K562 (cell line): ENCODE results near the gene DHDDS. TPM values are rescaled to one million over a fixed set of nuclear protein-coding genes. Genes with fewer than 3 reads are reported as not detected.

Source experiments
- CBX5 ChIP-seq: IDR thresholded peaks from 2 replicates; pipeline ENCODE4 v1.6.1; 2014; ENCODE audit warnings: low read depth, borderline replicate concordance
- MITF ChIP-seq: IDR thresholded peaks from 2 replicates; pipeline ENCODE4 v1.6.1; 2014; ENCODE audit warnings: antibody characterized with exemption
- NCOR1 ChIP-seq: fragments of 450-650 bp; IDR thresholded peaks from 2 replicates; pipeline ENCODE4 v1.6.1; 2016; ENCODE audit warnings: mild to moderate bottlenecking, moderate library complexity
- RFX1 ChIP-seq: fragments of 450-650 bp; IDR thresholded peaks from 2 replicates; pipeline ENCODE4 v1.6.1; 2016; ENCODE audit warnings: mild to moderate bottlenecking, moderate library complexity
- STAT6 ChIP-seq: sonication (generic); formaldehyde crosslinking; IDR thresholded peaks from 2 replicates; pipeline ENCODE4 v1.8.1; 2023; ENCODE audit warnings: mild to moderate bottlenecking, missing genetic modification reagents
- TSC22D4 ChIP-seq: fragments of 450-650 bp; IDR thresholded peaks from 2 replicates; pipeline ENCODE4 v1.6.1; 2016; ENCODE audit warnings: missing genetic modification characterization, missing biosample characterization, control low read depth
- ZNF146 ChIP-seq: IDR thresholded peaks from one replicate; pipeline ENCODE4 v1.6.1; 2018; ENCODE audit warnings: missing compliant biosample characterization; ENCODE audit not compliant: unreplicated experiment
- ZNF165 ChIP-seq: fragments of 250-450 bp; sonication (Bioruptor Pico); IDR thresholded peaks from 2 replicates; pipeline ENCODE4 v1.4.0; 2020; ENCODE audit warnings: borderline replicate concordance
- ZNF23 ChIP-seq: fragments of 250-450 bp; sonication (Bioruptor Pico); IDR thresholded peaks from 2 replicates; pipeline ENCODE4 v1.4.0; 2020; ENCODE audit warnings: mild to moderate bottlenecking
- ZNF445 ChIP-seq: fragments of 250-450 bp; sonication (Bioruptor Pico); IDR thresholded peaks from 2 replicates; pipeline ENCODE4 v1.4.0; 2020; ENCODE audit warnings: low read depth, mild to moderate bottlenecking, moderate library complexity
- ZNF740 ChIP-seq, 3 experiments: fragments of 200-800 bp in 1 of 3; sonication (Bioruptor generic) in 1 of 3; sonication (generic) in 1 of 3; formaldehyde crosslinking in 1 of 3; IDR thresholded peaks; 2 replicates each; pipeline versions ENCODE4 v1.6.1 to v1.8.0; 2016 to 2022; ENCODE audit warnings: mild to moderate bottlenecking in 2 of 3, missing compliant biosample characterization in 2 of 3, missing genetic modification characterization in 2 of 3, missing genetic modification reagents in 1 of 3
- ZNF76 ChIP-seq: fragments of 250-450 bp; sonication (Bioruptor Pico); IDR thresholded peaks from 2 replicates; pipeline ENCODE4 v1.4.0; 2020; ENCODE audit warnings: mild to moderate bottlenecking, moderate library complexity, borderline replicate concordance
- polyA plus RNA-seq, 8 experiments: library from polyadenylated mRNA; depleted of rRNA in 4 of 8; stranded (reverse) in 5 of 8; unstranded in 3 of 8; fragments of >200 nt; fragmentation: Nextera tagmentation in 2 of 8; fragmentation: Illumina TruSeq in 1 of 8; extraction: Ambion mirVana in 2 of 8; extraction: Trizol in 1 of 8; gene quantifications; 2 replicates each; pipeline versions ENCODE4 v1.2.1 to v1.2.3, GENCODE V29; 2011 to 2014; ENCODE audit warnings: inconsistent platforms in 1 of 8, missing spikeins in 1 of 8
- total RNA-seq, 7 experiments: library from RNA; depleted of rRNA in 6 of 7; stranded (reverse); fragments of >200 nt in 6 of 7; fragmentation: Illumina TruSeq in 2 of 7; extraction: Trizol in 2 of 7; gene quantifications; 2 replicates each; pipeline versions ENCODE4 v1.2.1 to v1.2.3, GENCODE V29; 2011 to 2021; ENCODE audit warnings: low replicate concordance in 1 of 7
- TF ChIP-seq, protein P1 (sequence below), 2 experiments: fragments of 450-650 bp in 1 of 2; IDR thresholded peaks; 2 replicates each; pipeline ENCODE4 v1.6.1; 2011 to 2017; ENCODE audit warnings: low read depth in 2 of 2, antibody characterized with exemption in 1 of 2, borderline replicate concordance in 1 of 2, low read length in 1 of 2, mild to moderate bottlenecking in 1 of 2, mixed read lengths in 1 of 2; ENCODE audit not compliant: control insufficient read depth in 1 of 2
- TF ChIP-seq, protein P2 (sequence below), 2 experiments: IDR thresholded peaks in 1 of 2; conservative IDR thresholded peaks in 1 of 2; 2 replicates each; pipeline ENCODE4 v1.6.1; 2016; ENCODE audit warnings: low read depth in 2 of 2, mild to moderate bottlenecking in 1 of 2, missing compliant biosample characterization in 1 of 2, missing genetic modification characterization in 1 of 2, moderate library complexity in 1 of 2

DHDDS gene
- total and polyA plus RNA-seq, 9 of the 15 experiments (the other 6 are each of a cell fraction or from before 2014, with no cell fraction given), result 33.3 to 55.0 (median 44.3) TPM

DNA sequence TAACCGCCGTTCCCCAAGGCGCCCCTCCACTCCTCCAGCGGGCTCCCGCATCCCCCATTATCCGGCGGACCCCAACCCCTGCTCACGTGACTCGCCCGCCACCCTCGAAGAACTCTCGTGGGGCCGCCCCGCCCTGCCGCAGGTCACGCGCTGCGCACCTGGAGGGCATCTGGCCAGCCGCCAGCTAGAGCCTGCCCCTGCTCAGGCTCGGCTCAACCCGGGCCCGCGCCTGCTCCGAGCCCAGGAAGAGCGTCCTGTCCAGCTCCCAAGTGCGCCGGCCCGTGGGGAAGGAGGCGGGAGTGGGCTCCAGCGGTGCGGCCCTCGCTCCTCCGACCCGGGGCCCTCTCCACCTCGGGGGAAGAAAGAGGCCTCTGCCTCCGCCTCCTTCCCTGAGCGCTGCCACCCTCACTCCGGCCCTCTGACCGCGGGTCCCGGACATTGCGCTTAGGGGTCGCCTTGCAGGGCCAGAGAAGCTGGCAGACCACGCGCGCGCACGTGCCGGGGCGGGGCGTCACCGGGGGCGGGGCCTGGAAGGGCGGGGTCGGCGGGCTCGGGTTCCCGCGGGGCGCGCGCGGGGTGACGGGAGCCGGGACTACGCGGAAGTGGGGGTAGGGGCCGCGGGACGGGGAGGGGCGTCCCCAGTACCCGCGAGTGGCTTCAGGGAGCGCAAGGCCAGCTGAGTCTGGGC lies 68.5 kb downstream of the DHDDS start (continued):
- TF ChIP-seq STAT6 (CRISPR knock-in tag) (peak; percentile 47; the same call in 1 of the 2 replicates), ZNF23 (no peak), MITF (peak; percentile 91), ZNF445 (CRISPR knock-in tag) (no peak), RFX1 (no peak), ZNF740 (CRISPR knock-in tag; IDR thresholded peaks at IDR 0.05) (peak; percentile 22; the same call in 1 of the 2 replicates), ZNF740 (tag; IDR thresholded peaks at IDR 0.05) (no peak; a peak in 1 of 4 replicates), NCOR1 (peak; percentile 58; the same call in 1 of the 2 replicates), TSC22D4 (tag) (no peak), ZNF76 (no peak), CBX5 (no peak), ZNF165 (CRISPR knock-in tag) (no peak), ZNF146 (no peak)
- TF ChIP-seq, protein P1, sequence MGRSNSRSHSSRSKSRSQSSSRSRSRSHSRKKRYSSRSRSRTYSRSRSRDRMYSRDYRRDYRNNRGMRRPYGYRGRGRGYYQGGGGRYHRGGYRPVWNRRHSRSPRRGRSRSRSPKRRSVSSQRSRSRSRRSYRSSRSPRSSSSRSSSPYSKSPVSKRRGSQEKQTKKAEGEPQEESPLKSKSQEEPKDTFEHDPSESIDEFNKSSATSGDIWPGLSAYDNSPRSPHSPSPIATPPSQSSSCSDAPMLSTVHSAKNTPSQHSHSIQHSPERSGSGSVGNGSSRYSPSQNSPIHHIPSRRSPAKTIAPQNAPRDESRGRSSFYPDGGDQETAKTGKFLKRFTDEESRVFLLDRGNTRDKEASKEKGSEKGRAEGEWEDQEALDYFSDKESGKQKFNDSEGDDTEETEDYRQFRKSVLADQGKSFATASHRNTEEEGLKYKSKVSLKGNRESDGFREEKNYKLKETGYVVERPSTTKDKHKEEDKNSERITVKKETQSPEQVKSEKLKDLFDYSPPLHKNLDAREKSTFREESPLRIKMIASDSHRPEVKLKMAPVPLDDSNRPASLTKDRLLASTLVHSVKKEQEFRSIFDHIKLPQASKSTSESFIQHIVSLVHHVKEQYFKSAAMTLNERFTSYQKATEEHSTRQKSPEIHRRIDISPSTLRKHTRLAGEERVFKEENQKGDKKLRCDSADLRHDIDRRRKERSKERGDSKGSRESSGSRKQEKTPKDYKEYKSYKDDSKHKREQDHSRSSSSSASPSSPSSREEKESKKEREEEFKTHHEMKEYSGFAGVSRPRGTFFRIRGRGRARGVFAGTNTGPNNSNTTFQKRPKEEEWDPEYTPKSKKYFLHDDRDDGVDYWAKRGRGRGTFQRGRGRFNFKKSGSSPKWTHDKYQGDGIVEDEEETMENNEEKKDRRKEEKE (IDR thresholded peaks at IDR 0.05; ENCODE audit: borderline replicate concordance in 1 of 2, control insufficient read depth in 1 of 2, low read depth in 2 of 2, low read length in 1 of 2), result 0 out of 4 replicates have a peak, but pooled peaks of 1 of the 2 experiments have one; percentile 49
- TF ChIP-seq, protein P2, sequence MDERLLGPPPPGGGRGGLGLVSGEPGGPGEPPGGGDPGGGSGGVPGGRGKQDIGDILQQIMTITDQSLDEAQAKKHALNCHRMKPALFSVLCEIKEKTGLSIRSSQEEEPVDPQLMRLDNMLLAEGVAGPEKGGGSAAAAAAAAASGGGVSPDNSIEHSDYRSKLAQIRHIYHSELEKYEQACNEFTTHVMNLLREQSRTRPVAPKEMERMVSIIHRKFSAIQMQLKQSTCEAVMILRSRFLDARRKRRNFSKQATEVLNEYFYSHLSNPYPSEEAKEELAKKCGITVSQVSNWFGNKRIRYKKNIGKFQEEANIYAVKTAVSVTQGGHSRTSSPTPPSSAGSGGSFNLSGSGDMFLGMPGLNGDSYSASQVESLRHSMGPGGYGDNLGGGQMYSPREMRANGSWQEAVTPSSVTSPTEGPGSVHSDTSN (CRISPR knock-in tag; IDR thresholded peaks at IDR 0.05; ENCODE audit: low read depth), result no peak
- TF ChIP-seq, protein P2 (tag; conservative IDR thresholded peaks at IDR 0.05; ENCODE audit: low read depth), result no peak
